Endothelial cell of umbilical vein (primary cell): ENCODE results near the gene LENEP. TPM values are rescaled to one million over a fixed set of nuclear protein-coding genes. Genes with fewer than 3 reads are reported as not detected.
A peak's percentile ranks its signal among the peaks of the same experiment; 100 is the strongest.

Experiments
- BruUV-seq: library from RNA; stranded (reverse); fragments of 400-500 nt; replicated peaks from 2 replicates; lab custom pipeline; 2021; lab: Mats Ljungman, UMichigan
- CTCF ChIA-PET: fragments of 300-600, 350-600 bp; sonication (Branson Sonifier 250); formaldehyde crosslinking; loops from one replicate; lab custom pipeline; 2021; ENCODE audit warnings: antibody characterized with exemption, inconsistent platforms; lab: Charles Lee
- POLR2A ChIA-PET: fragments of 300-600, 350-600 bp; sonication (Branson Sonifier 250); formaldehyde crosslinking; loops from one replicate; lab custom pipeline; 2021; ENCODE audit warnings: antibody characterized with exemption, inconsistent platforms; lab: Charles Lee
- DNase-seq: peaks from one replicate; pipeline ENCODE4 v3.0.0-alpha.2; 2011; ENCODE audit warnings: low read depth, low spot score
- FAIRE-seq: peaks from 2 replicates; lab custom pipeline; 2011; peaks lifted over from hg19 to GRCh38; lab: Jason Lieb, UNC
- H2AFZ ChIP-seq: 2 replicates; pipeline ENCODE4 v1.6.0; 2012; ENCODE audit warnings: low read depth, low read length, control low read depth, inconsistent platforms
- H3K27ac ChIP-seq: 2 replicates; pipeline ENCODE4 v1.5.1; 2011; ENCODE audit warnings: low read depth, mild to moderate bottlenecking, control low read depth, low read length, moderate library complexity; ENCODE audit not compliant: insufficient read depth
- H3K27me3 ChIP-seq, 2 experiments: 2 replicates each; pipeline versions ENCODE4 v1.6.0 to v1.6.1; 2011; ENCODE audit warnings: low read length in 2 of 2, mixed read lengths in 1 of 2; ENCODE audit not compliant: control insufficient read depth in 2 of 2, insufficient read depth in 2 of 2
- H3K36me3 ChIP-seq, 2 experiments: 2 replicates in 1 of 2; 3 replicates in 1 of 2; pipeline ENCODE4 v1.5.1; 2011; ENCODE audit warnings: low read length in 2 of 2, mild to moderate bottlenecking in 1 of 2, moderate library complexity in 1 of 2; ENCODE audit not compliant: control insufficient read depth in 2 of 2, insufficient read depth in 2 of 2; ENCODE audit errors: extremely low read depth in 1 of 2
- H3K4me1 ChIP-seq: 3 replicates; pipeline ENCODE4 v1.5.1; 2011; ENCODE audit warnings: mild to moderate bottlenecking, low read length; ENCODE audit not compliant: control insufficient read depth, insufficient read depth; ENCODE audit errors: extremely low read depth
- H3K4me2 ChIP-seq: 2 replicates; pipeline ENCODE4 v1.6.1; 2011; ENCODE audit warnings: low read length, control low read depth, mixed read lengths; ENCODE audit not compliant: insufficient read depth
- H3K4me3 ChIP-seq, 3 experiments: fragments of 200-600 bp in 1 of 3; sonication (generic), shearing (Covaris generic) in 1 of 3; replicated peaks in 1 of 3; 2 replicates each; pipeline ENCODE4 v1.5.1; 2011 to 2016; ENCODE audit warnings: control low read depth in 3 of 3, low read length in 3 of 3, mild to moderate bottlenecking in 2 of 3, inconsistent platforms in 1 of 3, low read depth in 1 of 3, moderate library complexity in 1 of 3; ENCODE audit not compliant: insufficient read depth in 1 of 3
- H3K79me2 ChIP-seq: 2 replicates; pipeline ENCODE4 v1.6.0; 2012; ENCODE audit warnings: low read length, inconsistent platforms; ENCODE audit not compliant: control insufficient read depth, insufficient read depth
- H3K9ac ChIP-seq: replicated peaks from 2 replicates; pipeline ENCODE3; 2011; ENCODE audit warnings: low read length, control low read depth; ENCODE audit not compliant: insufficient read depth; ENCODE audit errors: extremely low read depth
- H3K9me1 ChIP-seq: replicated peaks from 3 replicates; pipeline ENCODE4 v1.6.0; 2011; ENCODE audit warnings: mild to moderate bottlenecking, low read length; ENCODE audit not compliant: control insufficient read depth, insufficient read depth; ENCODE audit errors: extremely low read depth
- H3K9me3 ChIP-seq: replicated peaks from 2 replicates; pipeline ENCODE4 v1.5.1; 2012; ENCODE audit warnings: low read length, inconsistent platforms; ENCODE audit not compliant: control insufficient read depth, insufficient read depth
- H4K20me1 ChIP-seq: replicated peaks from 2 replicates; pipeline ENCODE3; 2011; ENCODE audit warnings: mild to moderate bottlenecking, low read length; ENCODE audit not compliant: control insufficient read depth, insufficient read depth; ENCODE audit errors: extremely low read depth
- EZH2 ChIP-seq: IDR thresholded peaks from 2 replicates; pipeline ENCODE4 v1.6.1; 2012; ENCODE audit warnings: borderline replicate concordance, low read depth, mild to moderate bottlenecking, moderate library complexity, low read length, inconsistent platforms; ENCODE audit not compliant: severe bottlenecking
- FOS ChIP-seq: IDR thresholded peaks from 2 replicates; pipeline ENCODE4 v1.6.1; 2011; ENCODE audit warnings: mild to moderate bottlenecking, low read length, moderate library complexity, borderline replicate concordance; ENCODE audit not compliant: insufficient read depth
- GATA2 ChIP-seq: IDR thresholded peaks from 2 replicates; pipeline ENCODE4 v1.7.0; 2011; ENCODE audit warnings: low read depth, mild to moderate bottlenecking, moderate library complexity, mixed read lengths, low read length; ENCODE audit not compliant: insufficient read length, insufficient read depth
- JUN ChIP-seq: IDR thresholded peaks from 2 replicates; pipeline ENCODE4 v1.6.1; 2011; ENCODE audit warnings: borderline replicate concordance, low read depth; ENCODE audit not compliant: insufficient read length, insufficient read depth
- MYC ChIP-seq: IDR thresholded peaks from one replicate; pipeline ENCODE4 v1.6.1; 2011; ENCODE audit warnings: mild to moderate bottlenecking, low read depth, low read length
- POLR2A ChIP-seq: IDR thresholded peaks from 2 replicates; pipeline ENCODE4 v1.6.1; 2012; ENCODE audit warnings: low read depth, mild to moderate bottlenecking, control low read depth, low read length
- POLR2AphosphoS5 ChIP-seq: IDR thresholded peaks from 2 replicates; pipeline ENCODE4 v1.6.1; 2012; ENCODE audit warnings: low read depth, mild to moderate bottlenecking, control low read depth, low read length, moderate library complexity; ENCODE audit not compliant: insufficient read depth
- dilution Hi-C: fragments of 300-500 bp; cut with MboI; formaldehyde crosslinking; loops from one replicate; pipeline ENCODE4 v1.15.0; 2019; ENCODE audit warnings: low sequenced_read_pairs; ENCODE audit not compliant: extremely low pct_ligation_motif_present
- intact Hi-C: fragments of 100-400 bp; cut with micrococcal nuclease; formaldehyde crosslinking; loops from one replicate; pipeline ENCODE4 v1.10.0; 2022
- polyA plus RNA-seq, 4 experiments: library from polyadenylated mRNA; depleted of rRNA in 3 of 4; stranded (reverse) in 3 of 4; unstranded in 1 of 4; fragments of >200 nt; gene quantifications; 2 replicates each; pipeline versions ENCODE4 v1.2.1 to v1.2.3, GENCODE V29; 2011 to 2012; ENCODE audit warnings: missing spikeins in 1 of 4
- total RNA-seq: library from RNA; stranded (reverse); gene quantifications from 2 replicates; pipeline ENCODE4 v1.2.3, GENCODE V29; 2021
- TF ChIP-seq, protein P1 (sequence below): IDR thresholded peaks from 2 replicates; pipeline ENCODE4 v1.6.1; 2011; ENCODE audit not compliant: insufficient read depth, insufficient read length
- TF ChIP-seq, protein P2 (sequence below), 2 donors: IDR thresholded peaks; 1 replicate in 1 of 2; 2 replicates in 1 of 2; pipeline ENCODE4 v1.5.1; 2011; ENCODE audit warnings: low read length in 2 of 2, mild to moderate bottlenecking in 2 of 2, moderate library complexity in 2 of 2, control low read depth in 1 of 2, inconsistent platforms in 1 of 2, low read depth in 1 of 2; ENCODE audit not compliant: insufficient read depth in 1 of 2; ENCODE audit errors: extremely low read depth in 1 of 2

The LENEP gene
- total and polyA plus RNA-seq, 2 donors (not counting 3 experiments of a cell fraction or from before 2014, with no cell fraction given): 0.64 TPM; not detected in 1

GRCh38 chr1:154992721-154993571, 440 bp upstream of the LENEP start:
- intact Hi-C loops (no loop called here), dilution Hi-C loops (no loop called here)
- no peak for FAIRE-seq
- BruUV-seq: no TSS peak
- no peak overlapping the region for H3K9ac ChIP-seq
- CTCF ChIA-PET: interaction anchor here (0.5 to 4.7 kb wide), 19 partner anchors 10 to 174 kb away, joined by 3 to 65 read pairs (median 5); partner anchors contain the start of genes ADAM15, EFNA4, FLAD1 and PBXIP1
- H3K4me1 ChIP-seq: peaks cover 2% of the 10 kb centered on the region
- H3K27ac ChIP-seq: no peak overlapping the region
- peaks cover 3 to 18% of the 10 kb centered on the region in 2 experiments for H3K36me3 ChIP-seq
- no peak overlapping the region for H3K4me3 ChIP-seq
- H3K27me3 ChIP-seq: no peaks in the 10 kb centered on the region
- H3K9me1 ChIP-seq: no peaks in the 10 kb centered on the region
- H3K4me2 ChIP-seq: no peak overlapping the region
- POLR2A ChIA-PET: interaction anchor here (0.9 to 1.7 kb wide), 3 partner anchors 9 to 24 kb away, joined by 3 to 5 read pairs (median 4); no protein-coding TSS in a partner anchor
- TF ChIP-seq JUN: no peak
- no peak for TF ChIP-seq POLR2A
- TF ChIP-seq, protein P1, sequence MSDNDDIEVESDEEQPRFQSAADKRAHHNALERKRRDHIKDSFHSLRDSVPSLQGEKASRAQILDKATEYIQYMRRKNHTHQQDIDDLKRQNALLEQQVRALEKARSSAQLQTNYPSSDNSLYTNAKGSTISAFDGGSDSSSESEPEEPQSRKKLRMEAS: no peak
- no peak for TF ChIP-seq GATA2
- TF ChIP-seq POLR2AphosphoS5: peak; percentile 41
- TF ChIP-seq FOS: no peak
- TF ChIP-seq MYC: no peak
- TF ChIP-seq, protein P2, sequence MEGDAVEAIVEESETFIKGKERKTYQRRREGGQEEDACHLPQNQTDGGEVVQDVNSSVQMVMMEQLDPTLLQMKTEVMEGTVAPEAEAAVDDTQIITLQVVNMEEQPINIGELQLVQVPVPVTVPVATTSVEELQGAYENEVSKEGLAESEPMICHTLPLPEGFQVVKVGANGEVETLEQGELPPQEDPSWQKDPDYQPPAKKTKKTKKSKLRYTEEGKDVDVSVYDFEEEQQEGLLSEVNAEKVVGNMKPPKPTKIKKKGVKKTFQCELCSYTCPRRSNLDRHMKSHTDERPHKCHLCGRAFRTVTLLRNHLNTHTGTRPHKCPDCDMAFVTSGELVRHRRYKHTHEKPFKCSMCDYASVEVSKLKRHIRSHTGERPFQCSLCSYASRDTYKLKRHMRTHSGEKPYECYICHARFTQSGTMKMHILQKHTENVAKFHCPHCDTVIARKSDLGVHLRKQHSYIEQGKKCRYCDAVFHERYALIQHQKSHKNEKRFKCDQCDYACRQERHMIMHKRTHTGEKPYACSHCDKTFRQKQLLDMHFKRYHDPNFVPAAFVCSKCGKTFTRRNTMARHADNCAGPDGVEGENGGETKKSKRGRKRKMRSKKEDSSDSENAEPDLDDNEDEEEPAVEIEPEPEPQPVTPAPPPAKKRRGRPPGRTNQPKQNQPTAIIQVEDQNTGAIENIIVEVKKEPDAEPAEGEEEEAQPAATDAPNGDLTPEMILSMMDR (IDR thresholded peaks at IDR 0.05; ENCODE audit: extremely low read depth in 1 of 2, insufficient read depth in 1 of 2, low read depth in 1 of 2, low read length in 2 of 2): peak in 1 of 2 donors; percentile 40
- no peak for TF ChIP-seq EZH2
- H4K20me1 ChIP-seq: no peaks in the 10 kb centered on the region
- H3K79me2 ChIP-seq: peaks cover 4% of the 10 kb centered on the region
- H3K9me3 ChIP-seq: no peaks in the 10 kb centered on the region
- no peak for DNase-seq
- no peak overlapping the region for H2AFZ ChIP-seq
